ENCODE results near the gene ZNF205.

Gene ZNF205

GRCh38 chr16:3101018-3101840, 11.2 kb upstream of the ZNF205 start:
- DNase-seq (ENCODE audit: low read depth), result peak; percentile 61

DNA sequence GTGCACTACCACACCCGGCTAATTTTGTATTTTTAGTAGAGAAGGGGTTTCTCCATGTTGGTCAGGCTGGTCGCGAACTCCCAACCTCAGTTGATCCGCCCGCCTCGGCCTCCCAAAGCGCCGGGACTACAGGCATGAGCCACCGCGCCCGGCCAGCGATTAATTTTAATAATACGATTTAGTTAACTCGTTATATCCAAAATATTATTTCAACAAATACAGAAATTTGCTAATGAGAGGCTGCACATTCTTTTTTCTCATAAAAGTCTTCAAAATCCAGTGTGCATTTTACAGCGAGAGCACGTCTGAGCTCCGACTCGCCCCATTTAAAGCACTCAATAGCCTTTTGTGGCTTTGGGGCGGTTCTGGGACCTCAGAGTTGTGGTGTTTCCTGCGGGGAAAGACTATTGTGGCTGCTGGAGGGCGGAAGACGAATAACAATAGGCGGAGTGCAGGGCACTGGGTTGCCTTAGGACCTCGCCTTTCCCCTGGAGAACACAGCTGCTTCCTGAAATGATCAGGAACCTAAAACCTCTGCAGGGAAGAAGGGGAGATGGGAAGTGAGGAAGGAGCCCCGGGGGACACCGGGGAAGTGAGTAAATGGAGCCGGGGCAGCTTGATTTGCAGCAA, 10.4 kb upstream of the ZNF205 start:
- DNase-seq (ENCODE audit: low read depth), result no peak

DNA sequence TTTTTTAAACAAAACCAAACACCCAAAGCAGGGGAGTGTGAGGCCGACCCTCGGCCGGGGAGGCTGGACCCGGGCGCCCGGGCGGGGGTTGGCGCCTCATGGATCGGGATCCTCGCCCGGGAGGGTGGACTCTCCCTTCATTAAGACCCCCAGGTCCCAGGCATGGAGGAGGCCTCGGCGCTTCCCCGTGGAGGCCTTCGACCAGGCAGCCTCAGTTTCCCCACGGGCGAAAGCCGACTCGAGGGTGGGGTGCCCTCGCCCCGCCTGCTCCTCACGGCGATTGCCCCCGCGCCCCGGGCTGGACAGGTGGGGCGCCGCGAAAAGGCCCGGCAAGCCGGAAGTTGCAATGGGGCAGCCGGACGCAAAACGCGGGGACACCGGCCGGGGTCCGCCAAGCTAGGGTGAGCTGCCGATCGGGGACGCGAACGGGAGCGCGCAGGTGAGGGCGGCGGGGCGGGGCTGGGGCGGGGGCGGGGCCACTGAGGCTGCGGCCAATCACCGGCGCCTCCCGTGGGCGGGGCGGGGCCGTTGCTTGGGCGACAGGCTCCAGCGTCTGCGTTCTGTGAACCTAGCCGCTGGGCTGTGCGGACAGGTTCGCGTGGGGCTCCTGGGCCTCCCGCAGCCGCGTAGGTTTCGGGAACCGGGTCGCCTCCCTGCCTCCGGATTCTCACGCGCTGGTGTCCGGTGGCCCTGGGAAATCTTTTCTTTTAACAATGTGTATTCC, 6.0 kb upstream of the ZNF205 start:
- peak; percentile 92 for DNase-seq (ENCODE audit: low read depth)

- peak; percentile 25 for DNase-seq (ENCODE audit: low read depth)
Measured at GRCh38 chr16:3112881-3113574, 642 bp downstream of the ZNF205 start.

- peak; percentile 60 for DNase-seq (ENCODE audit: low read depth)
Measured at GRCh38 chr16:3113765-3114479, 1.5 kb downstream of the ZNF205 start.

GRCh38 chr16:3115003-3115402, 2.6 kb downstream of the ZNF205 start:
- DNase-seq (ENCODE audit: low read depth), result no peak

DNA sequence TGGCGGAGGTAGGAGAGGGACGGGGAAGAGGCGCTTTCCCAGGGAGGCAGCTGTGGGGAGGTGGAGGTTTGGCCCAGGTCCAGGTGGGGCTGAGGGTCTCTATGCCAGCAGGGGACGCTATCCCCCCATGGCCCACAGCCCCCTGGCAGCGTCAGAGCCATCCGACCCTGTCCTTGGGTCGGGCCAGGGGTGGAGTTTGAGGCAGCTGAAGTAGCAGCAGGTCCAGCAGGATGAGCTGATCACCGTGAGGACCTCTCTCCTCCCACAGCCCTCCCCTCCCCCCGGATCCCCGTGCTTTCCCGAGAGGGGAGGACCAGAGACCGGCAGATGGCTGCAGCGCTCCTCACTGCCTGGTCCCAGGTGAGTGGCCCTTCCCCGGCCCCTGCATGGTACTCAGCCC, 3.2 kb downstream of the ZNF205 start:
- no peak for DNase-seq (ENCODE audit: low read depth)

- no peak for DNase-seq (ENCODE audit: low read depth)
Measured at GRCh38 chr16:3118204-3118790, 5.9 kb downstream of the ZNF205 start.

- DNase-seq (ENCODE audit: low read depth), result no peak
Measured at GRCh38 chr16:3118846-3119245, 6.5 kb downstream of the ZNF205 start.

- no peak for DNase-seq (ENCODE audit: low read depth)
Measured at GRCh38 chr16:3119286-3119685, 6.9 kb downstream of the ZNF205 start.

DNA sequence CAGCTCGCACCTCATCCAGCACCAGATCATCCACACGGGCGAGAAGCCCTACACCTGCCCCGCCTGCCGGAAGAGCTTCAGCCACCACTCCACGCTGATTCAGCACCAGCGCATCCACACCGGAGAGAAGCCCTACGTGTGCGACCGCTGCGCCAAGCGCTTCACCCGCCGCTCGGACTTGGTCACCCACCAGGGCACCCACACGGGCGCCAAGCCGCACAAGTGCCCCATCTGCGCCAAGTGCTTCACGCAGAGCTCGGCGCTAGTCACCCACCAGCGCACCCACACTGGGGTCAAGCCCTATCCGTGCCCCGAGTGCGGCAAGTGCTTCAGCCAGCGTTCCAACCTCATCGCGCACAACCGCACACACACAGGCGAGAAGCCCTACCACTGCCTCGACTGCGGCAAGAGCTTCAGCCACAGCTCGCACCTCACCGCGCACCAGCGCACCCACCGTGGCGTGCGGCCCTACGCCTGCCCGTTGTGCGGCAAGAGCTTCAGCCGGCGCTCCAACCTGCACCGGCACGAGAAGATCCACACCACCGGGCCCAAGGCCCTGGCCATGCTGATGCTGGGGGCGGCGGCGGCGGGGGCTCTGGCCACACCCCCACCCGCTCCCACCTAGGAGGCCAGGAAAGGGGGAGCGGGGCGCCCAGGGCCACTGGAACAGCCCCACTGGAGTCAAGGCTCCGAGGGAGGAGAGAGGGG, 7.5 kb downstream of the ZNF205 start:
- DNase-seq (ENCODE audit: low read depth), result no peak

- DNase-seq (ENCODE audit: low read depth), result no peak
Measured at GRCh38 chr16:3120435-3120834, 8.0 kb downstream of the ZNF205 start.

DNA sequence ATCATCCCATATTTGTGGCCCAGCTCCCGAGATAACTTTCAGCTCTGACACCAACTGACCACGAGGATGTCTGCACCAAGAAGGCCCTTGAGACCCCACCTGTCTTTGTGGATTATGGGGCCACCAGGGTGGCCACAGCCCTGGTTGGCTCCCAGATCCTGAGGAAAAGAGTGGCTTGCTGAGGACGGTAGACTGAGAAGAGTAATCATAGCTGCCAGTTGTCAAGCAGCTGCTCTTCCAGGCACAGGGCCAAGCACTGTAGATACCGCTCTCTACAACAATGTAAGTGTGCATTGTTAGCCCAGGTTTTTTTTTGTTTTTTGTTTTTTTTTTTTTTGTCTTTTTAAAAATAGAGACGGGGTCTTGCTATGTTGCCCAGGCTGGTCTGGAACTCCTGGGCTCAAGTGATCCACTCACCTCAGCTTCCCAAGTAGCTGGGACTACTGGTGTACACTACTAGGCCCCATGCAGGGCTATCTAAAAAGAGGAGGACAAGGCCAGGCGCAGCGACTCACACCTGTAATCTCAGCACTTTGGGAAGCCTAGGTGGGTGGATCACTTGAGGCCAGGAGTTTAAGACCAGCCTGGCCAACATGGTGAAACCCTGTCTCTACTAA, 9.6 kb downstream of the ZNF205 start:
- no peak for DNase-seq (ENCODE audit: low read depth)

DNA sequence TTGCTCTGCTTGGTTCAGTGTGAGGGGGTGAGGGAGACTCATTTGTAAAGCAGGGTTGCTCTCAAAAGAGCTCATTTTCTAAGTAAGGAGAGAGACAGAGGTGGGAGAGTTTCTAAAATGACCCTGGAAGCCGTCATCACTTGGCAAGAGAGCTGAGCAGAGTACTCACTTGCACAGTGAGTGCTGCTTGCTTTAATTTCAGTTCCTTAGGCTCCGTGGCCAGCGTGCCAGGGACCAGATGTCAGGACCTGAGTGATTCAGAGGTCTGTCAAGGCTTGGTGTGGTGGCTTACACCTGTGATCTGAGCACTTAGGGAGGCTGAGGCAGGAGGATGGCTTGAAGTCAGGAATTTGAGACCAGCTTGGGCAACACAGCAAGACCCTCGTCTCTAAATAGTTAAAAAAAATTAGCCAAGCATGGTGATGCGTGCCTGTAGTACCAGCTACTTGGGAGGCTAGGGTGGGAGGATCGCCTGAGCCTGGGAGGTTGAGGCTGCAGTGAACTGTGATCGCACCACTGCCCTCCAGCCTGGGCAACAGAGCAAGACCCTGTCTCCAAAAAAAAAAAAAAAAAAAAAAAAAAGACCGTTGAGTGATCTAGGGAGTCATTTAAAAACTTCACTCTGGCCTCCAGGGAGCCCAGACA, 10.7 kb downstream of the ZNF205 start:
- no peak for DNase-seq (ENCODE audit: low read depth)

DNA sequence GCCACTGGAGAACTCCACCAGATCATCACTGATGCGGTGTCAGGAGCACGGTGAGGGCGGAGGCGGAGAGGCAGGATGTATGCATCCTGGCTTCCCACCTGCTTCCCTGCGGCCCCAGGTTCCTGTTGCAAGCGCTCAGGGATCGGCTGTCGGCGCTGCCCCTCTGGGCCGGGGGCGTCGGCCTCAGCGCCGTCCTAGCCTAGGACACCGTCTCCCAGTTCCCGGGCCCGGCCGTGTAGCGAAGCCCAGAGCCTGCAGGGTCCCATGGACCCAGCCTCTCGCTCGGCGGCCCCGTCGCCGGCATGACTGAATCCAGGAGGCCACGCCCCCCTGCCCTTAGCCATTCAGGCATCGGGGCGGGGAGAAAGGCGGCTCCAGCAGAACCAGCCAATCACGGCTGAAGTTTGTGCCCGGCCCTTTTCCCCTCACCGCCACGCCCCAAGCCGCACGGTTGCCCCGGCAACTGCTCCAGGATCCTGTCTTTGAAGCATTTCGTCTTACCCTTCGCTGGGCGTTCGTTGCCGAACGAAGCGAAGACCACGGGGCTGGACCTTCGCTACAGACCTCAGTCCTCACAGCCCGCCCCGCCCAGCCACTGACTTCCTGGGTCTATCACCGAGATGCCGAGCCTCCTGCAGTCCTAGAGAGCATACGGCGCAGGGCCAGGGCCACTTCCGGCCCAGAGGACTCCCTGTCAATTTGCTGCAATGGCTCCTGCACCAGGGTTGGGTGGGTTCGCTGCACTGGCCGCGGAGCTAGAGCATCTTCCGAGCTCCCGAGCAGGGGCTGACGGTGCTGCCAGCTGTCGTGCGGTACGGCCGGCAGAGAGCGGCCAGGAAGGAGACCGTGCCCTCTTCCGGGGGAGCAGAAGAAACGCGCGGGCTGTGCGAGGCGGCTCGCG, 11.8 kb downstream of the ZNF205 start:
- DNase-seq (ENCODE audit: low read depth), result peak; percentile 95

GRCh38 chr16:3127745-3128144, 15.4 kb downstream of the ZNF205 start:
- DNase-seq (ENCODE audit: low read depth), result no peak

GRCh38 chr16:3129137-3130131, 17.0 kb downstream of the ZNF205 start:
- DNase-seq (ENCODE audit: low read depth), result peak; percentile 83
